Measurements from ENCODE around the gene CYB561D1.

Gene CYB561D1

GRCh38 chr1:109497449-109498160 lies 3.7 kb downstream of the CYB561D1 start:
- Histone ChIP-seq H3K36me3 (ENCODE audit: control insufficient read depth, low read length) (peaks cover 30% of the 10 kb centered on the region), H3K4me1 (ENCODE audit: control insufficient read depth, low read length) (peaks cover 13% of the 10 kb centered on the region), H3K27ac (ENCODE audit: low read depth, low read length) (no peak overlapping the region), H4K20me1 (ENCODE audit: control insufficient read depth, insufficient read depth, low read depth, low read length) (no peaks in the 10 kb centered on the region), H3F3A (ENCODE audit: control insufficient read depth, insufficient read depth) (no peaks in the 10 kb centered on the region; the same call in 1 of the 2 replicates), H3K4me3 (ENCODE audit: low read length) (no peak overlapping the region), H3K9me2 (replicated peaks; ENCODE audit: control insufficient read depth, low read length) (no peaks in the 10 kb centered on the region), H3K9me3 (ENCODE audit: control insufficient read depth, insufficient read depth, low read length) (no peaks in the 10 kb centered on the region), H3K4me2 (ENCODE audit: low read length) (no peak overlapping the region), H3K27me3 (ENCODE audit: control insufficient read depth, low read length) (no peaks in the 10 kb centered on the region), H3K79me2 (ENCODE audit: control insufficient read depth, low read length) (peaks cover 17% of the 10 kb centered on the region)
- no peak for TF ChIP-seq CTCF (IDR thresholded peaks at IDR 0.05; ENCODE audit: low read depth, low read length, poor library complexity, severe bottlenecking)
- no peak for TF ChIP-seq EZH2phosphoT487 (IDR thresholded peaks at IDR 0.05; ENCODE audit: borderline replicate concordance, low read length)

GRCh38 chr1:109498161-109498801 lies 4.4 kb downstream of the CYB561D1 start:
- H3K9me2 ChIP-seq (replicated peaks; ENCODE audit: control insufficient read depth, low read length) = no peaks in the 10 kb centered on the region
- H3K36me3 ChIP-seq (ENCODE audit: control insufficient read depth, low read length) = peaks cover 30% of the 10 kb centered on the region
- H3K27me3 ChIP-seq (ENCODE audit: control insufficient read depth, low read length) = no peaks in the 10 kb centered on the region
- no peak overlapping the region for H3K4me2 ChIP-seq (ENCODE audit: low read length)
- no peaks in the 10 kb centered on the region for H3K9me3 ChIP-seq (ENCODE audit: control insufficient read depth, insufficient read depth, low read length)
- no peak overlapping the region for H3K27ac ChIP-seq (ENCODE audit: low read depth, low read length)
- no peaks in the 10 kb centered on the region; the same call in 1 of the 2 replicates for H3F3A ChIP-seq (ENCODE audit: control insufficient read depth, insufficient read depth)
- peaks cover 17% of the 10 kb centered on the region for H3K79me2 ChIP-seq (ENCODE audit: control insufficient read depth, low read length)
- TF ChIP-seq CTCF (IDR thresholded peaks at IDR 0.05; ENCODE audit: low read depth, low read length, poor library complexity, severe bottlenecking) (peak; percentile 53), EZH2phosphoT487 (IDR thresholded peaks at IDR 0.05; ENCODE audit: borderline replicate concordance, low read length) (no peak)
- H3K4me3 ChIP-seq (ENCODE audit: low read length) = no peak overlapping the region
- H3K4me1 ChIP-seq (ENCODE audit: control insufficient read depth, low read length) = peaks cover 12% of the 10 kb centered on the region
- no peaks in the 10 kb centered on the region for H4K20me1 ChIP-seq (ENCODE audit: control insufficient read depth, insufficient read depth, low read depth, low read length)

GRCh38 chr1:109499081-109499480 lies 5.2 kb downstream of the CYB561D1 start:
- no peak for TF ChIP-seq CTCF (IDR thresholded peaks at IDR 0.05; ENCODE audit: low read depth, low read length, poor library complexity, severe bottlenecking)
- TF ChIP-seq EZH2phosphoT487 (IDR thresholded peaks at IDR 0.05; ENCODE audit: borderline replicate concordance, low read length) = no peak
- no peak overlapping the region for H3K4me3 ChIP-seq (ENCODE audit: low read length)
- H3K36me3 ChIP-seq (ENCODE audit: control insufficient read depth, low read length) = peaks cover 28% of the 10 kb centered on the region
- no peaks in the 10 kb centered on the region for H3K9me2 ChIP-seq (replicated peaks; ENCODE audit: control insufficient read depth, low read length)
- H4K20me1 ChIP-seq (ENCODE audit: control insufficient read depth, insufficient read depth, low read depth, low read length) = no peaks in the 10 kb centered on the region
- no peaks in the 10 kb centered on the region for H3K27me3 ChIP-seq (ENCODE audit: control insufficient read depth, low read length)
- H3K27ac ChIP-seq (ENCODE audit: low read depth, low read length) = no peak overlapping the region
- H3K9me3 ChIP-seq (ENCODE audit: control insufficient read depth, insufficient read depth, low read length) = no peaks in the 10 kb centered on the region
- H3K4me2 ChIP-seq (ENCODE audit: low read length) = no peak overlapping the region
- H3K79me2 ChIP-seq (ENCODE audit: control insufficient read depth, low read length) = peaks cover 17% of the 10 kb centered on the region
- peaks cover 7% of the 10 kb centered on the region for H3K4me1 ChIP-seq (ENCODE audit: control insufficient read depth, low read length)
- H3F3A ChIP-seq (ENCODE audit: control insufficient read depth, insufficient read depth) = no peaks in the 10 kb centered on the region

Data from DOHH2 (cell line).